ENCODE results near the gene SOS2. TPM values are rescaled to one million over a fixed set of nuclear protein-coding genes. Genes with fewer than 3 reads are reported as not detected.

Gene SOS2
- total RNA-seq, 1 experiment from 2014 or later = 20.3 TPM

DNA sequence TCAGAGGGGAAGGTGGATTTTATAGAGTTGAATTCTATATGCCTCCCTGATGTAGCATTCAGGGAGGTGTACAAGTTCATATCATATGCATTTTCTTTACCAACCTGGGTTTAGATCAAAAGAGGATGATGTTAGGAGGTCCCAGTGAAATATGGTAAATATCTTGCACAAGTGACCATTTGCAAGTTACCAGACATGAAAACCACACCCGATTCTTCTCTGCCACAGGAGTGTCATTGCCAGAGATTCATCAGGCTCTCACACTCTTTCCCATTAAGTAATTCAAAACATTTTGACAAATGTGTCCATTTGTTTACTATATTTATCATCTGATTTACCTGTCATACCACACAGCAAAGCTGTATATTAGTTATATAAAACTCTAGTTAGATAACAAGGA lies 159.0 kb downstream of the SOS2 start:
- no peaks in the 10 kb centered on the region for H3K9me3 ChIP-seq (ENCODE audit: low read depth, low read length, poor library complexity, severe bottlenecking)
- no peak for DNase-seq (ENCODE audit: low spot score)
- no TSS peak for BruUV-seq (replicated peaks)
- TF ChIP-seq, protein P1, sequence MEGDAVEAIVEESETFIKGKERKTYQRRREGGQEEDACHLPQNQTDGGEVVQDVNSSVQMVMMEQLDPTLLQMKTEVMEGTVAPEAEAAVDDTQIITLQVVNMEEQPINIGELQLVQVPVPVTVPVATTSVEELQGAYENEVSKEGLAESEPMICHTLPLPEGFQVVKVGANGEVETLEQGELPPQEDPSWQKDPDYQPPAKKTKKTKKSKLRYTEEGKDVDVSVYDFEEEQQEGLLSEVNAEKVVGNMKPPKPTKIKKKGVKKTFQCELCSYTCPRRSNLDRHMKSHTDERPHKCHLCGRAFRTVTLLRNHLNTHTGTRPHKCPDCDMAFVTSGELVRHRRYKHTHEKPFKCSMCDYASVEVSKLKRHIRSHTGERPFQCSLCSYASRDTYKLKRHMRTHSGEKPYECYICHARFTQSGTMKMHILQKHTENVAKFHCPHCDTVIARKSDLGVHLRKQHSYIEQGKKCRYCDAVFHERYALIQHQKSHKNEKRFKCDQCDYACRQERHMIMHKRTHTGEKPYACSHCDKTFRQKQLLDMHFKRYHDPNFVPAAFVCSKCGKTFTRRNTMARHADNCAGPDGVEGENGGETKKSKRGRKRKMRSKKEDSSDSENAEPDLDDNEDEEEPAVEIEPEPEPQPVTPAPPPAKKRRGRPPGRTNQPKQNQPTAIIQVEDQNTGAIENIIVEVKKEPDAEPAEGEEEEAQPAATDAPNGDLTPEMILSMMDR (conservative IDR thresholded peaks at IDR 0.05; ENCODE audit: low read depth, low read length) = no peak
- no peak for TF ChIP-seq EZH2 (IDR thresholded peaks at IDR 0.05; ENCODE audit: borderline replicate concordance, low read depth, low read length, poor library complexity, severe bottlenecking)
- H3K4me1 ChIP-seq (ENCODE audit: insufficient read depth, low read length, poor library complexity, severe bottlenecking) = no peaks in the 10 kb centered on the region
- CTCF ChIA-PET = no interaction called here
- H3K36me3 ChIP-seq (ENCODE audit: insufficient read depth, low read length, poor library complexity, severe bottlenecking) = no peaks in the 10 kb centered on the region
- no peaks in the 10 kb centered on the region for H3K27me3 ChIP-seq (replicated peaks; ENCODE audit: insufficient read depth, low read depth, low read length, poor library complexity)
- no peak overlapping the region for H3K27ac ChIP-seq (ENCODE audit: low read depth, low read length, poor library complexity, severe bottlenecking)
- H3K4me3 ChIP-seq (ENCODE audit: low read depth, low read length, poor library complexity, severe bottlenecking) = no peak overlapping the region
- intact Hi-C loops (cut with micrococcal nuclease; ENCODE audit: unreplicated experiment) = no loop called here
- POLR2A ChIA-PET (ENCODE audit: low non-redundant PET) = no interaction called here

DNA sequence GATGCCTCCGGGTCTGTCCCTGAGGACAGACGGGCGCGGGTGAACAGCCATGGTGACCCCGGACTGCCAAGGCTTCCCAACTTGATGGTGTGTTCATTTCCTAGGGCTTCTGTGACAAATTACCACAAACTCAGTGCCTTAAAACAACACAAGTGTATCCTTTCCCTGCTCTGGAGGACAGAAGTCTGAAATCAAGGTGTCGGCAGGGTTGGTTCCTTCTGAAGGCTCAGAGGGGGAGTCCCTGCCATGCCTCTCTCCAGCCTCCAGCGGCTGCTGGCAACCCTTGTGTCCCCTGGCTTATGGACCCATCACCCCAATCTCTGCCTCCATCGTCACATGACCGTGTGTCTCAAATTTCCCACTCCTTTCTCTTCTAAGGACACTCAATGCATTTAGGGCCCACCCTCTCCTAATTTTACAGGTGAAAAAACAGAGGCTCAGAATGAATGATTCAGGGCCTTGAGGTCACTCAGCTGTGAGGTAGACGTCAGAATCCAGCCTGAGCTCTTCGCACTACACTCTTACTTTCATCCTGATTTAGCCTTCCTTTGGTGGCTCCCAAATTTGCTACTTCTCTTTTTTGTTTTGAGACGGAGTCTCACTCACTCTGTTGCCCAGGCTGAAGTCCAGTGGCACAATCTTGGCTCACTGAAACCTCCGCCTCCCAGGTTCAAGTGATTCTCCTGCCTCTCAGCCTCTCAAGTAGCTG lies 160.4 kb downstream of the SOS2 start:
- BruUV-seq (replicated peaks) = no TSS peak
- POLR2A ChIA-PET (ENCODE audit: low non-redundant PET) = no interaction called here
- CTCF ChIA-PET = no interaction called here
- Histone ChIP-seq H3K27ac (ENCODE audit: low read depth, low read length, poor library complexity, severe bottlenecking) (no peak overlapping the region), H3K36me3 (ENCODE audit: insufficient read depth, low read length, poor library complexity, severe bottlenecking) (no peaks in the 10 kb centered on the region), H3K27me3 (replicated peaks; ENCODE audit: insufficient read depth, low read depth, low read length, poor library complexity) (no peaks in the 10 kb centered on the region), H3K4me3 (ENCODE audit: low read depth, low read length, poor library complexity, severe bottlenecking) (no peak overlapping the region), H3K4me1 (ENCODE audit: insufficient read depth, low read length, poor library complexity, severe bottlenecking) (no peaks in the 10 kb centered on the region), H3K9me3 (ENCODE audit: low read depth, low read length, poor library complexity, severe bottlenecking) (no peaks in the 10 kb centered on the region)
- no peak for DNase-seq (ENCODE audit: low spot score)
- TF ChIP-seq, protein P1 (conservative IDR thresholded peaks at IDR 0.05; ENCODE audit: low read depth, low read length) = no peak
- no peak for TF ChIP-seq EZH2 (IDR thresholded peaks at IDR 0.05; ENCODE audit: borderline replicate concordance, low read depth, low read length, poor library complexity, severe bottlenecking)
- intact Hi-C loops (cut with micrococcal nuclease; ENCODE audit: unreplicated experiment) = no loop called here

GRCh38 chr14:50070230-50070629 lies 161.1 kb downstream of the SOS2 start:
- no TSS peak for BruUV-seq (replicated peaks)
- Histone ChIP-seq H3K27ac (ENCODE audit: low read depth, low read length, poor library complexity, severe bottlenecking) (no peak overlapping the region), H3K4me1 (ENCODE audit: insufficient read depth, low read length, poor library complexity, severe bottlenecking) (no peaks in the 10 kb centered on the region), H3K4me3 (ENCODE audit: low read depth, low read length, poor library complexity, severe bottlenecking) (no peak overlapping the region), H3K36me3 (ENCODE audit: insufficient read depth, low read length, poor library complexity, severe bottlenecking) (no peaks in the 10 kb centered on the region), H3K27me3 (replicated peaks; ENCODE audit: insufficient read depth, low read depth, low read length, poor library complexity) (no peaks in the 10 kb centered on the region), H3K9me3 (ENCODE audit: low read depth, low read length, poor library complexity, severe bottlenecking) (no peaks in the 10 kb centered on the region)
- no peak for DNase-seq (ENCODE audit: low spot score)
- TF ChIP-seq, protein P1 (conservative IDR thresholded peaks at IDR 0.05; ENCODE audit: low read depth, low read length) = no peak
- no peak for TF ChIP-seq EZH2 (IDR thresholded peaks at IDR 0.05; ENCODE audit: borderline replicate concordance, low read depth, low read length, poor library complexity, severe bottlenecking)
- ChIA-PET POLR2A (ENCODE audit: low non-redundant PET) (no interaction called here), CTCF (no interaction called here)
- intact Hi-C loops (cut with micrococcal nuclease; ENCODE audit: unreplicated experiment) = no loop called here

Measured in A673 (cell line).